ENCODE measurements around the gene SOX6.
"Not testable (repeated sequence)": the region's sequence is repeated elsewhere in the genome, so short reads cannot be mapped to it uniquely, and the experiment has no call there.

SOX6 gene

DNA sequence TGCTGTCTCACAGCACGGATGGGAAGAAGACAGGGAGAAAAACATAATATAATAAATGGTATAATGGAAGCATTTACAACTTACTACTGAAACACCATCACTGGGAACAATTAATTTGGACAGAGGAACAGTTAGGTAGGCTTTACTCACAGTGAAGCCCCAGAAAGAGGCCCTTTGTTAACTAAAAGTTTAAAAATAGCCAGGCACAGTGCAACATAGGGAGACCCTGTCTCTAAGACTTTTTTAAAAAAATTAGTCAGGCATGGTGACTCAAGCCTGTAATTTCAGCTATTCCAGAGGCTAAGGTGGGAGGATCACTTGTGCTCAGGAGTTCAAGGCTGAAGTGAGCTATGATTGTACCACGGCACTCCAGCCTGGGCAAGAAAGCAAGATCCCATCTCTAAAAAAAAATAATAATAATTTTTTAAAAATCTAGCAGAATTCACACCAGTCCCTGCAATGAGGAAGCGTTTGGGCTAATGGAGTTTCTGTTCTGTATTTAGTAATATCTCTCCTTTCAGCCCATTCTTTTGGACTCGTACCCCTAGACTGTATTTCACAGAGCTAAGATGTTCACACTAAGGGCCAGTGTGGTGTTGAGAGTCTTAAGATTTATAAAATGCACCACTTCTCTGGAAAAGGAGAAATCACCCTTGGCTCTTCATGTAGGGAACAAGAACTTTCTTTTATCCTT is 275.5 kb downstream of the SOX6 start:
- DNase-seq (ENCODE audit: insufficient read length, low spot score), result no peak
- no peak for TF ChIP-seq POLR2A (IDR thresholded peaks at IDR 0.05; ENCODE audit: low read depth, low read length)
- TF ChIP-seq SPI1 (IDR thresholded peaks at IDR 0.05; ENCODE audit: low read depth, low read length), result 0 out of 2 replicates have a peak, but pooled peaks have one; percentile 28
- TF ChIP-seq PAX5 (IDR thresholded peaks at IDR 0.05; ENCODE audit: insufficient read depth, low read length, severe bottlenecking), result no peak
- FAIRE-seq, result no peak

DNA sequence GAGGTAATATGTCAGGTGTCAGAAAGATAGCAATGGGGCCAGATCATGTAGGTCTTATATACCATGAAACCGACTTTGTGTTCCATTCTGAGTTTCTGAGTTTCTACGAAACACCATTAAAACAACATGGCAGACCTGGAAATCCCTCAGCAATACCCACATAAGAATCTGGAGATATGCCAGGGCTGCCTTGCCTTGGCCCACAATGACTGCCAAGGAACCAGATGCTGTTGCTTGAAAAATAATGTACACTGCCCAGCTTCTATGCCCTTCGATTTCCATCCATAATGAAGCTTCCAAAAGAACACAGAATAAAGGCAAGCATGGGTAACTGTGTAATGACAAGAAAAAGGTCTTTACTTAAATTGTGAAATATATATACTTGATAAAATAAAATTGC is 277.4 kb downstream of the SOX6 start:
- no peak for TF ChIP-seq TAF1 (IDR thresholded peaks at IDR 0.05; ENCODE audit: low read depth, low read length)
- TF ChIP-seq SPI1 (IDR thresholded peaks at IDR 0.05; ENCODE audit: low read depth, low read length), result no peak
- no peak for TF ChIP-seq PAX5 (IDR thresholded peaks at IDR 0.05; ENCODE audit: insufficient read depth, low read length, severe bottlenecking)
- no peak for TF ChIP-seq POLR2A (IDR thresholded peaks at IDR 0.05; ENCODE audit: low read depth, low read length)
- TF ChIP-seq POU2F2 (IDR thresholded peaks at IDR 0.05; ENCODE audit: low read depth, low read length), result no peak
- no peak for TF ChIP-seq POLR2AphosphoS5 (IDR thresholded peaks at IDR 0.05; ENCODE audit: low read depth, low read length)
- FAIRE-seq (no peak), DNase-seq (ENCODE audit: insufficient read length, low spot score) (no peak)

DNA sequence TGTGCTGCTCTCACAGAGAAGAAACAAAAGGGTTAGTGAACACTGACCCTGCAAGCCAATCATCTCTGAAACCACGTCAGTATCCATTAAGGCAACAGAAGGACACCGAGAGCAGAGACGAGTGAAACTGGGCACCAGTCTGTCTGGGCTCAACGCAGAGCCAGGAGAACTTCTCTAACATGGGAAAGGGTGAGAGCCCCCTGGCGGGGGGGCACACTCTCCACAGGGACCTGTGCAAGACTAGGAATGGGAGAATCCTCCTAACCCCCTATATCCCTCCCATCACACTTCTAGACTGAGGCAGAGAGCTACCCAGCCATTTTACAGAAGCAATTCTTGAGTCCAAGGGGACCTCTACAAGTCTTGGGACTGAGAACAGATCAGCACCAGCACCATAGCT is 285.8 kb downstream of the SOX6 start:
- FAIRE-seq (no peak), DNase-seq (ENCODE audit: insufficient read length, low spot score) (no peak)
- TF ChIP-seq POLR2AphosphoS5 (IDR thresholded peaks at IDR 0.05; ENCODE audit: low read depth, low read length) (no peak), POU2F2 (IDR thresholded peaks at IDR 0.05; ENCODE audit: low read depth, low read length) (no peak), TAF1 (IDR thresholded peaks at IDR 0.05; ENCODE audit: low read depth, low read length) (no peak), PAX5 (IDR thresholded peaks at IDR 0.05; ENCODE audit: insufficient read depth, low read length, severe bottlenecking) (no peak), SPI1 (IDR thresholded peaks at IDR 0.05; ENCODE audit: low read depth, low read length) (no peak), POLR2A (IDR thresholded peaks at IDR 0.05; ENCODE audit: low read depth, low read length) (no peak)

DNA sequence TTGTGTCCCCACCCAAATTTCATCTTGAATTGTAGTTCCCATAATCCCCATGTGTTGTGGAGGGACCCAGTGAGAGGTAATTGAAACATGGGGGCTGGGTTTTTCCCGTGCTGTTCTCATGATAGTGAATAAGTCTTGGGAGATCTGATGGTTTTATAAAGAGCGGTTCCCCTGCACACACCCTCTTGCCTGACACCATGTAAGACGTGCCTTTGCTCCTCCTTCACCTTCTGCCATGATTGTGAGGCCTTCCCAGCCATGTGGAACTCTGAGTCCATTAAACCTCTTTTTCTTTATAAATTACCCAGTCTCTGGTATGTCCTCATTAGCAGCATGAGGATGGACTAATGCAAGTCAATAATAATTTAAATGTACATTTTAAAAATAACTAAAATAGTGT is 289.1 kb downstream of the SOX6 start:
- not testable (repeated sequence) for FAIRE-seq; DNase-seq (ENCODE audit: insufficient read length, low spot score)

DNA sequence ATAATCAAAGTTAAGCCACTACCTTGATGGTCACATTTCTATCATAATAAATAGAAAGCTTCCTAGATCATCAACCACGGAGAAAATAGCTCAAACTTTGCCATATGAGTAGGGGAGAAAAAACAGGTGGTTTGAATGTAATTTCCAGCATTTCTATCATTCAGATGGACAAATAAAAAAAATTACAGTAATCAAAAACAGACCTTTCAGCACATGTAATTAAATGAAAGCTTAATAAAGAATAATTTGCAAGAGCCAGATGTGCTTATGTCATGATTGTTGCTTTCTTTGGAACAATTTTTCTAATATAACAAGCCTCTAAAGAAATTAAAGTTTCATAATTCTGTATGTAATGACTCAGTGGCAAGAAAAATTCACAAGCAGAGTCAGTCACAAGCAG is 297.0 kb downstream of the SOX6 start:
- FAIRE-seq, result no peak
- no peak for DNase-seq (ENCODE audit: insufficient read length, low spot score)
- no peak for TF ChIP-seq POLR2AphosphoS5 (IDR thresholded peaks at IDR 0.05; ENCODE audit: low read depth, low read length)
- no peak for TF ChIP-seq PAX5 (IDR thresholded peaks at IDR 0.05; ENCODE audit: insufficient read depth, low read length, severe bottlenecking)
- TF ChIP-seq POU2F2 (IDR thresholded peaks at IDR 0.05; ENCODE audit: low read depth, low read length), result no peak
- TF ChIP-seq POLR2A (IDR thresholded peaks at IDR 0.05; ENCODE audit: low read depth, low read length), result no peak
- TF ChIP-seq TAF1 (IDR thresholded peaks at IDR 0.05; ENCODE audit: low read depth, low read length), result no peak
- no peak for TF ChIP-seq SPI1 (IDR thresholded peaks at IDR 0.05; ENCODE audit: low read depth, low read length)

DNA sequence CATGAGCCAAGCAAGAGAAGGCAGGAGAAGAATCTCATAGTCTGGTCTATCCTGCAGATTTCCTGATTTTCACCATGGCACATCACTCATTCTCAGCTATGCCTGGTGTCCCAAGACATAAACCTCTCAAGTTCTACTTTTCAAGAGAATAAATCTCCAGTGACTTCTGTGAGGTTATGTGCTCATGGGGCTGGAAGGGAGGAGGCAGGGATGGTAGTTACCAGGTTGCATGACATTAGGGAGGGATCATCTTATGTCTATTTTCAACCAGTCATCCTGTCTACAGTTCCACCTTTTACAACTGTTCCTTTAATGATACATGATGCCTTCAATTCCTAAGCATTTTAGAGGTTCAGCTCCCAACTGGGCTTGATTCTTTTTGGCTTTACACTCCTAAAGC is 297.7 kb downstream of the SOX6 start:
- no peak for FAIRE-seq
- TF ChIP-seq PAX5 (IDR thresholded peaks at IDR 0.05; ENCODE audit: insufficient read depth, low read length, severe bottlenecking), result no peak
- no peak for TF ChIP-seq POU2F2 (IDR thresholded peaks at IDR 0.05; ENCODE audit: low read depth, low read length)
- no peak for TF ChIP-seq POLR2A (IDR thresholded peaks at IDR 0.05; ENCODE audit: low read depth, low read length)
- no peak for TF ChIP-seq TAF1 (IDR thresholded peaks at IDR 0.05; ENCODE audit: low read depth, low read length)
- TF ChIP-seq SPI1 (IDR thresholded peaks at IDR 0.05; ENCODE audit: low read depth, low read length), result no peak
- no peak for DNase-seq (ENCODE audit: insufficient read length, low spot score)

DNA sequence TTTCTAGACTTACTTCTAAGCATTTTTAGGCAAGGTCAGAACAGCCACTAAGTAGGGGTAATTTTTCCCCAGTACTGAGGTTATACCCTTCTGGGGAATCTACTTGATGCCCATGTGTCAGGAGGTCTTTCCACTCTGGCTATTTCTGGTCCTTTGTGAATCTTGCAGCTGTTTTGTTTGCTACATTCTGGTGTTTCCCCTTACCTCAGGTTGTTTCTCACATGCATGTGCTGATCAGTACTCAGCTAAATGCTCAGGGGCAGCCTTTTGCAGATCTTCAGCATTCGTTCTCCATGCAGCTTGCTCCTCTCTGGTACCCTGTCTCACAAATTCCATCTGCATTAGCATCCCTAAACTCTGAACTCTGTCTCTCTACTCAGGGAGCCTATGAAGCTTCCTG is 303.6 kb downstream of the SOX6 start:
- TF ChIP-seq SPI1 (IDR thresholded peaks at IDR 0.05; ENCODE audit: low read depth, low read length) (no peak), POLR2A (IDR thresholded peaks at IDR 0.05; ENCODE audit: low read depth, low read length) (no peak), POLR2AphosphoS5 (IDR thresholded peaks at IDR 0.05; ENCODE audit: low read depth, low read length) (no peak), PAX5 (IDR thresholded peaks at IDR 0.05; ENCODE audit: insufficient read depth, low read length, severe bottlenecking) (no peak), POU2F2 (IDR thresholded peaks at IDR 0.05; ENCODE audit: low read depth, low read length) (no peak; the same call in 1 of the 2 replicates), TAF1 (IDR thresholded peaks at IDR 0.05; ENCODE audit: low read depth, low read length) (no peak)
- no peak for FAIRE-seq
- no peak for DNase-seq (ENCODE audit: insufficient read length, low spot score)

DNA sequence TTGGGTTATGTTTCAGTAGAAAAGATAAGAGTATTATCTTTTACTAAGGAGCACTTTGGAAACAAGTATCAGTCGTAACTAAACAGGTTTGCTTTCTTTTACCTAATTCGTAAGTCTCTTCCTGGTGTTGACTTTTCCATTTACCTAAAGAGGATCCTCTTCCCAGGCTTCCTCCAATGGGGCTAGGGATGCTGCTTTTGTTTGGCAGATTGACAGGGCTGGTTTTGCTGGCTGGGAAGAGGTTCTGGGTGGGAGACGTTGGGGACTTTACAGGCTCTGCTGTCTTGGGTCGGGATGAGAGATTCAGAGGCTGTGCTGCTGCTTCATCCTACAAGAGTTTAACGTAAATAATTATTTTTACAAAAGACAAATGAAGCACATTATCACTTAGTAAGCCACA is 306.7 kb downstream of the SOX6 start:
- FAIRE-seq, result no peak
- TF ChIP-seq TAF1 (IDR thresholded peaks at IDR 0.05; ENCODE audit: low read depth, low read length) (no peak), POLR2AphosphoS5 (IDR thresholded peaks at IDR 0.05; ENCODE audit: low read depth, low read length) (no peak), POLR2A (IDR thresholded peaks at IDR 0.05; ENCODE audit: low read depth, low read length) (no peak), SPI1 (IDR thresholded peaks at IDR 0.05; ENCODE audit: low read depth, low read length) (no peak), POU2F2 (IDR thresholded peaks at IDR 0.05; ENCODE audit: low read depth, low read length) (no peak), PAX5 (IDR thresholded peaks at IDR 0.05; ENCODE audit: insufficient read depth, low read length, severe bottlenecking) (no peak)

DNA sequence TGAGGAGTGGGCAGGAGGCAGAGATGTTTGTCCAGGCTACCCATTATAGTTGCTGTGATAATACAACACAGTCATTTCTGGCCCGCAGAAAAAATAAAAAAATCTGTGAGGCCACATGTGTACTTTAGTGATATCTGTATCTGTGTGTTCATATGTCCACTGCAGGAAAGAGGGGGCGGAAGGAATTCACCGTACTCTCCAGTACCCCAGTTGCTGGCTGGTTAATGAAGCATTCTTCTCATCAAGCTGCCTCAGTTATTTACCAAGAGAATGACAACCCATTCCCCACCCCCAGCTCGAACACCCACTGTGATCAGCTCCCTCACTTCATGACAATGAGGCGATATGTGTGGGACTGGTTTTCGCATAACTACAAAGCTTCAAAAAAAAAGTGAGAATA is 309.3 kb downstream of the SOX6 start:
- DNase-seq (ENCODE audit: insufficient read length, low spot score) (no peak), FAIRE-seq (no peak)
- TF ChIP-seq SPI1 (IDR thresholded peaks at IDR 0.05; ENCODE audit: low read depth, low read length) (no peak), TAF1 (IDR thresholded peaks at IDR 0.05; ENCODE audit: low read depth, low read length) (no peak), POU2F2 (IDR thresholded peaks at IDR 0.05; ENCODE audit: low read depth, low read length) (no peak), POLR2A (IDR thresholded peaks at IDR 0.05; ENCODE audit: low read depth, low read length) (no peak), PAX5 (IDR thresholded peaks at IDR 0.05; ENCODE audit: insufficient read depth, low read length, severe bottlenecking) (no peak)

More for the DNA sequence above, 306.7 kb downstream of the SOX6 start:
- DNase-seq (ENCODE audit: insufficient read length, low spot score), result no peak

DNA sequence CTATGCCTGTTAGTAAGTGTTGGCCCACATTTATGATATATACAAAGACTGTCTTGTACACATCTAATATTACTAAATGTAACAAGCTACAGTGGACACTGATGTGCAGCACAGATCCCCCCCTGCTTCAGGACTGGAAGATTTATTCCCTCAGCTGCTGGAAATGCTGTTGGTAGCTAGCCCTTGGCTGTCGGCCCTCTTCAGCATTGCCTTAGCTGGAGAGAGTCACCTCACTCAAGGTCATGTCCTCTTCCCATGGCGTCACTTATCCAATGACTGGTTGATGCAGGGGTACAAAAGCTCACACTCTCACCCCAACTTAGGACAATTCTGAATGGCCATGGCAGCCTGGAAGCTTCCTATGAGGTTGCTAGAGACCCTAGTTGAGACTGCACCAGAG is 312.7 kb downstream of the SOX6 start:
- DNase-seq (ENCODE audit: insufficient read length, low spot score) (no peak), FAIRE-seq (no peak)
- no peak for TF ChIP-seq POU2F2 (IDR thresholded peaks at IDR 0.05; ENCODE audit: low read depth, low read length)
- no peak for TF ChIP-seq PAX5 (IDR thresholded peaks at IDR 0.05; ENCODE audit: insufficient read depth, low read length, severe bottlenecking)
- TF ChIP-seq POLR2A (IDR thresholded peaks at IDR 0.05; ENCODE audit: low read depth, low read length), result no peak

All from GM12891 (cell line).